ENCODE data around the gene AIFM2.
"Not testable (repeated sequence)": the region's sequence is repeated elsewhere in the genome, so short reads cannot be mapped to it uniquely, and the experiment has no call there.

AIFM2 gene

DNA sequence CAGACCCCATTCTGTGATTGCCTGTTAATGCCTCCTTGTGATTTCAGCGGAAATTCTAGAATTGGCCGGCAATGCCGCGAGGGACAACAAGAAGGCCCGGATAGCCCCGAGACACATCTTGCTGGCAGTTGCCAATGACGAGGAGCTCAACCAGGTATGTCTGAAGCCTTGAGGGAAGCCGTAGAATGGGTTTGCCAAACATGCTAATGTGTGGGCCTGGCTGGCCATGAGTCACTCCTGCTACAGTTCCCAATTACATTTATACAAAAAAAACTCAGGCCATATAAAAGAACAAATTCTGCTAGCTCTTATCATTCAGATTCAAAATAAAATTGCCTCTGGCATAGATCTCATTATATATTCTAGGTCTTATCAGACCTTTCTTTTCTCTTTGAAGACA lies 42.6 kb downstream of the AIFM2 start:
- DNase-seq, result no peak

GRCh38 chr10:70088308-70088698 lies 44.3 kb downstream of the AIFM2 start:
- DNase-seq, result no peak

DNA sequence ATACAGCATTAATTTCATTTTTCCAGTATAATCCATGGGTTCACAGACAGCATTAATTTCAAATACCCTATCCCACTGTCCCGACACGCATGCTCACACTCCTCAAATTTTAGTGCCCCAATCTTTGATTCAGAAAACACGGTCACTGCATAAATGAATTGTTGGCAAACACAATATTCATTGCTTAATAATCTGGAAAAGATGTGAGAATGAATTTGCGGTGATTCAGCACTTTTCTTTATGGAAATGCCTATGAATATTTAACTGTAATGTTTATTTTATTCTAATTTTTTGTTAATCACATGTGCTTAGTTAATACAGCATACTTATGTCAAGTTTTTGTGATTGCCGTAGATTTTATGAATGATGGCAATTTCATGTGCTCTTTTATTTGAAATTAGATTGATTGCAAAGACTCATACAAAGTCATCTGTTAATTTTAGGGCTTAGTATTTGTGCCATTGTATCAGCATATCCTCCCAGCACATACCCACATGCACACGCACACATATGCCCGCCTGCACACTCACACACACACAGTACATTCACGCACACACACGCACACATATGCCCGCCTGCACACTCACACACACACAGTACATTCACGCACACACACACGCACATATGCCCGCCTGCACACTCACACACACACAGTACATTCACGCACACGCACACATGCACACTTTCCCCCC lies 44.9 kb downstream of the AIFM2 start:
- no peak for DNase-seq

GRCh38 chr10:70085975-70086613 lies 46.5 kb downstream of the AIFM2 start:
- DNase-seq, result no peak

DNA sequence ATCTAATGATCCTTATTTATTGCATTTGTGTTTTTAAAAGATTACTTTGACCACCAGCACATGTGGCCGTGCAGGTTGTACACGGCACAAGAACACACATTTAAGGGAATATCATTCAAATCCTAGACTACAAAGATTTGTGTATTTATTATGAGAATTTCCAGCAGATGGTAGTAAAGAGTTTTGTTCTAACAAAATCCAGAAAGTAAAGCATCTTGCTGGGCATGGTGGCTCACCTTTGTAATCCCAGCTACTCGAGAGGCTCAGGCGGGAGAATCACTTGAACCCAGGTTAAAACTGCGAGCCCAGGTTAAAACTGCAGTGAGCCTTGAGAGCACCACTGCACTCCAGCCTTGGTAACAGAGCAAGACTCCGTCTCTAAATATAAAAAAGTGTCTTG lies 48.4 kb downstream of the AIFM2 start:
- peak; percentile 19 for DNase-seq

GRCh38 chr10:70080789-70081188 lies 51.8 kb downstream of the AIFM2 start:
- DNase-seq, result not testable (repeated sequence)

GRCh38 chr10:70078937-70079336 lies 53.7 kb downstream of the AIFM2 start:
- DNase-seq, result no peak

DNA sequence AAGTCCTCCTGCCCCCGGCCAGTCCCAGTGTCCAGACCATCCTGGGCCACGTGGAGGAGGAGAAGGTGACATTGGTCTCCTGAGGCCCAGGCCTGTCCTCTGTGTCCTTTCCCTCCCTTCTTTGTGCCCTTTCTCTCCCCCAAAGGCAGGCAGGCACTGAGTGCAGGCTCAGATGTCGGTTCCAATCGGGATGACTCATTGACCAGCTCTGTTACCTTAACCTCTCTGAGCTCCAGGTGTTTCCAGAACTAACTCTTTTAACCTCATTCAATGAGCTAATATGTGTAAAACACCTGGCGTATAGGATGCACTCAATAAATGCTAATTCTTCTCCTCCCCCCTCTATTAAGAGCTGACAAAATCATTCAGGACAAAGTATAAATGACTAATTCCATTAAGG lies 54.3 kb downstream of the AIFM2 start:
- no peak for DNase-seq

DNA sequence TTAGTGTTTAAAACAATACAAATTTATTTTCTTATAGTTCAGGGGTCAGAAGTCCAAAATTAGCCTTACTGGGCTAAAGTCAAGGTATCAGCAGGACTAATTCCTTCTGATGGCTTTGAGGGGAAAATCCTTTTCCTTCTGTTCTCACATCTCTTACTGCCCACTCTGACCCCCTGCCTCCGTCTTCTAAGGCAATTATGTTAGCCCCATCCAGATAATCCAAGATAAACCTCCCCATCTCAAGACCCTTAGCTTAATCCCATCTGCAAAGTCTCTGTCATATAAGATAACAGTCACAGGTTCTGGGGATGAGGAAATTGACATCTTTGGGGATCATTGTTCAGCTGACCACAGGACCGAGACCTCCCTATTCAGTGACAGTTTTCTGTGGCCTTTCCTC lies 57.7 kb downstream of the AIFM2 start:
- no peak for DNase-seq

DNA sequence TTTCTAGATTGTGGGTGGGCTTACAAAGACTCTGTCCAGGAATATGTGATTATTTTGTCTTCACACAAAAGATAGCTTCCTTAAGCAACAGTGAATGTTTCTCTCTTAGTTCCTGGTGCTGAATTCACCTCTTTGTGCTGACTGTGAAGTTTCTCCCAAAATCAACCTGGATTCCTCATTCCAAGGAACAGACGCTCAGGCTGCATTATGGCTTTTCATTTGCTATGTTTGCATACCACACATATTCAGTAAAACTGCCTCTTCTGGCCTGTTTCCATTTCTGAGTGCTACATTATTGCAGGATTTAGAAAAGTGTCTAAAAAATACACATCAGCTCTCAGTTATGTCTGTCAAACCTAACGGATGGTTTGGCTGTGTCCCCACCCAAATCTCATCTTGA lies 58.5 kb downstream of the AIFM2 start:
- no peak for DNase-seq

- no peak for DNase-seq
Measured at GRCh38 chr10:70070834-70071233, 61.8 kb downstream of the AIFM2 start.

DNA sequence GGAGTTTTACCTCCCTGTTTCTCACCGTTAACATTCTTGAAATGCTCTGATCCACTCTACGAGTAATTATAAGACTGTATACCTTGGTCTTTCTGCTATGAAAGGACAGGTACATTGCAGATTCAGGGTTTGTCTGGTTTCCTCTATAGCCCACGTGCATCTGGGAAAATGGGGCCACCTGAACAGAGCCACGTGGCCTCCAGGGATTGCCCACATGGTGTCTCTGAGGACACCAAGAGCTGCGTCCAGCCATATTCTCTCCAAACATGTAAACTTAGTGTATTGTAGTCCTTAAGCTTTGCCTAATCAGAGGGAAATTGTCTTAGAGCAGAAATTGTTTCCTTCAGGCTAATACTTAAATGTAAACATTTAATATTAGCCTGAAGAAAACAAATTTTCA lies 63.3 kb downstream of the AIFM2 start:
- DNase-seq, result no peak

GRCh38 chr10:70068925-70069324 lies 63.7 kb downstream of the AIFM2 start:
- no peak for DNase-seq

DNA sequence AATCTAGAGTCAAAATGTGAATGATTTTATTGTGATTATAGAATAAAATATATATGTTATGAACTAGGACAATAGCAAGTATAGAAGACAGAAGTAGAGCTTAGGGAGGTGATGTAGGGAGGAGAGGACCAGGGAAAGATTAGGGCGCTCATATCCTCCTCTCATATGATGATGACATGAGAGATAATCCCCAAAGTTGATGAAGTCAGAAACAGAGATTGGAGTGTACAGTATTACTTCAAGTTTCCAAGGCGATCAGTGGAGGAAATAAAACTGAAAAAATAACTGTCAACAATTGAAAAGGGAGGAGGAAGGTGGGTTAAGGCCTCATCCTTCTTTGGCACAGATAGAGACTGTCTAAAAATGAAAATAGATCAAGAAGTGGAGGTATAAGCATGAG lies 65.0 kb downstream of the AIFM2 start:
- no peak for DNase-seq

GRCh38 chr10:70066190-70066589 lies 66.4 kb downstream of the AIFM2 start:
- DNase-seq, result no peak

DNA sequence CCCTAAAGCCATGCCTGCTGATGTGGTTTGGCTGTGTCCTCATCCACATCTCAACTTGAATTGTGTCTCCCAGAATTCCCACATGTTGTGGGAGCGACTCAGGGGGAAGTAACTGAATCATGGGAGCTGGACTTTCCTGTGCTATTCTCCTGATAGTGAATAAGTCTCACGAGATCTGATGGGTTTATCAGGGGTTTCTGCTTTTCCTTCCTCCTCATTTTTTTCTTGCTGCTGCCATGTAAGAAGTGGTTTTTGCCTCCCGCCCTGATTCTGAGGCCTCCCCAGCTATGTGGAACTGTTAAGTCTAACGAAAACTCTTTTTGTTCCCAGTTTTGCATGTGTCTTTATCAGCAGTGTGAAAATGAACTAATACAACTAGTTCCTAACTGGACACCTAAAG lies 68.1 kb downstream of the AIFM2 start:
- no peak for DNase-seq

DNA sequence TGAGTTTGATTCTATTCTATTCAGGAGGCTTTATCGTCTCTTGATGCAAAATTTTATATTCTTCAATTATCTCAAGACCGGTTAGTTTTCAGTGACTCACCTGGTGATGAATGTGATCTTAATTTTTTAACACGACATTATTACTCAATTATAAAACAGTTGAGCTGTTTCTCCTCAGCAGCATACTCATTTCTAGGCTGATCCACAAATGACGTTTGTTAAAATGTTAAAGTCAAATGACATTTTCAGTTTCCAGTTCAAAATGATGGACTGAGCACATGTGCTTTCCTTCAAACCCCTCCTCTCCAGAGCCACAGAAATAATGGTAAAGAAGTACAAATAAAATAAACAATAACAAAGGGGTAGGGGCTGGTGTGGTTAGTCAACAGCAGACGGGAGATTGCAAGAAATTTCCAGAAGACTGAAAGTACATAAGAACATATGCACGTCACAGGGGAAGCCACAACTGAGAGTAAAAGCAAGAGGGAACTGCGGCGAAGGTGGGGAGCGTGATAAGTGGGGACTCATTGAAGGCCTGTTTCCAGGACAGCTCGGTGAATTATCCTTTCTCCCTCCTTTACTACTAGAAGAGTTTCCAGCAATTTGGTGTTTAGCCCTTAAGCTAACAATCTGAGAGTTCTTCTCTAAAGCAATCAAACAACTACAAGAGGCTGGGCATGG lies 69.1 kb downstream of the AIFM2 start:
- DNase-seq, result no peak

Measured in CD4-positive, alpha-beta T cell treated with Interleukin-12 subunit alpha and Interleukin-12 subunit beta, for 1 hour (primary cell).